Astrocyte (in vitro differentiated cells and primary cell): ENCODE data around the gene TCF7L2. TPM values are rescaled to one million over a fixed set of nuclear protein-coding genes. Genes with fewer than 3 reads are reported as not detected.

Source experiments
- DNase-seq: peaks from one replicate; pipeline ENCODE4 v3.0.0-alpha.2; 2010; ENCODE audit warnings: low read depth
- FAIRE-seq: peaks from 2 replicates; lab custom pipeline; 2011; peaks lifted over from hg19 to GRCh38; lab: Jason Lieb, UNC
- H2AFZ ChIP-seq: 2 replicates; pipeline ENCODE4 v1.6.0; 2012; ENCODE audit warnings: low read depth, low read length, inconsistent platforms
- H3K27ac ChIP-seq: 2 replicates; pipeline ENCODE4 v1.5.1; 2011; ENCODE audit warnings: low read depth, low read length, inconsistent platforms
- H3K27me3 ChIP-seq: 2 replicates; pipeline ENCODE4 v1.6.0; 2011; ENCODE audit warnings: low read length, inconsistent platforms; ENCODE audit not compliant: insufficient read depth
- H3K36me3 ChIP-seq: 2 replicates; pipeline ENCODE4 v1.5.1; 2011; ENCODE audit warnings: low read length, inconsistent platforms; ENCODE audit not compliant: insufficient read depth
- H3K4me1 ChIP-seq: 2 replicates; pipeline ENCODE4 v1.5.1; 2011; ENCODE audit warnings: low read length, inconsistent platforms; ENCODE audit not compliant: insufficient read depth
- H3K4me2 ChIP-seq: 2 replicates; pipeline ENCODE4 v1.6.0; 2012; ENCODE audit warnings: low read length, inconsistent platforms
- H3K4me3 ChIP-seq: 2 replicates; pipeline ENCODE4 v1.5.1; 2011; ENCODE audit warnings: low read depth, mild to moderate bottlenecking, low read length, inconsistent platforms; ENCODE audit not compliant: insufficient read depth
- H3K79me2 ChIP-seq: 2 replicates; pipeline ENCODE4 v1.6.0; 2012; ENCODE audit warnings: mild to moderate bottlenecking, low read length, inconsistent platforms; ENCODE audit not compliant: insufficient read depth
- H3K9ac ChIP-seq: 2 replicates; pipeline ENCODE4 v1.6.0; 2012; ENCODE audit warnings: mild to moderate bottlenecking, low read length, inconsistent platforms
- H3K9me3 ChIP-seq: 2 replicates; pipeline ENCODE4 v1.5.1; 2012; ENCODE audit warnings: low read depth, mild to moderate bottlenecking, low read length, inconsistent platforms; ENCODE audit not compliant: insufficient read depth
- H4K20me1 ChIP-seq: 2 replicates; pipeline ENCODE4 v1.6.0; 2012; ENCODE audit warnings: low read length, inconsistent platforms; ENCODE audit not compliant: insufficient read depth
- H3K27ac Mint-ChIP-seq: one replicate; pipeline ENCODE4 v1.8.0; 2021; ENCODE audit warnings: mild to moderate bottlenecking, mixed read lengths; ENCODE audit not compliant: unreplicated experiment
- H3K27me3 Mint-ChIP-seq: one replicate; pipeline ENCODE4 v1.8.0; 2021; ENCODE audit warnings: low read depth, mixed read lengths; ENCODE audit not compliant: unreplicated experiment
- H3K36me3 Mint-ChIP-seq: one replicate; pipeline ENCODE4 v1.8.0; 2021; ENCODE audit warnings: low read depth, mixed read lengths; ENCODE audit not compliant: unreplicated experiment
- H3K4me1 Mint-ChIP-seq: one replicate; pipeline ENCODE4 v1.8.0; 2021; ENCODE audit warnings: low read depth, mixed read lengths; ENCODE audit not compliant: unreplicated experiment
- H3K4me3 Mint-ChIP-seq: one replicate; pipeline ENCODE4 v1.8.0; 2021; ENCODE audit warnings: mild to moderate bottlenecking, moderate library complexity, mixed read lengths; ENCODE audit not compliant: unreplicated experiment
- H3K9me3 Mint-ChIP-seq: one replicate; pipeline ENCODE4 v1.8.0; 2021; ENCODE audit warnings: mild to moderate bottlenecking, mixed read lengths; ENCODE audit not compliant: unreplicated experiment
- EZH2 ChIP-seq: IDR thresholded peaks from 2 replicates; pipeline ENCODE4 v1.6.1; 2012; ENCODE audit warnings: mild to moderate bottlenecking, low read length, inconsistent platforms; ENCODE audit not compliant: insufficient read depth
- total RNA-seq: library from RNA; stranded (reverse); gene quantifications from 2 replicates; pipeline ENCODE4 v1.2.1, GENCODE V29; 2021
- TF ChIP-seq, protein P1 (sequence below): IDR thresholded peaks from 2 replicates; pipeline ENCODE4 v1.5.1; 2011; ENCODE audit warnings: low read depth, mild to moderate bottlenecking, inconsistent platforms, low read length, moderate library complexity; ENCODE audit not compliant: insufficient read depth

Gene TCF7L2
- total RNA-seq, 1 donor from 2014 or later, result 52.4 TPM

GRCh38 chr10:113175756-113176651, 226.0 kb downstream of the TCF7L2 start:
- H3K4me3 Mint-ChIP-seq, result no peak overlapping the region
- TF ChIP-seq, protein P1, sequence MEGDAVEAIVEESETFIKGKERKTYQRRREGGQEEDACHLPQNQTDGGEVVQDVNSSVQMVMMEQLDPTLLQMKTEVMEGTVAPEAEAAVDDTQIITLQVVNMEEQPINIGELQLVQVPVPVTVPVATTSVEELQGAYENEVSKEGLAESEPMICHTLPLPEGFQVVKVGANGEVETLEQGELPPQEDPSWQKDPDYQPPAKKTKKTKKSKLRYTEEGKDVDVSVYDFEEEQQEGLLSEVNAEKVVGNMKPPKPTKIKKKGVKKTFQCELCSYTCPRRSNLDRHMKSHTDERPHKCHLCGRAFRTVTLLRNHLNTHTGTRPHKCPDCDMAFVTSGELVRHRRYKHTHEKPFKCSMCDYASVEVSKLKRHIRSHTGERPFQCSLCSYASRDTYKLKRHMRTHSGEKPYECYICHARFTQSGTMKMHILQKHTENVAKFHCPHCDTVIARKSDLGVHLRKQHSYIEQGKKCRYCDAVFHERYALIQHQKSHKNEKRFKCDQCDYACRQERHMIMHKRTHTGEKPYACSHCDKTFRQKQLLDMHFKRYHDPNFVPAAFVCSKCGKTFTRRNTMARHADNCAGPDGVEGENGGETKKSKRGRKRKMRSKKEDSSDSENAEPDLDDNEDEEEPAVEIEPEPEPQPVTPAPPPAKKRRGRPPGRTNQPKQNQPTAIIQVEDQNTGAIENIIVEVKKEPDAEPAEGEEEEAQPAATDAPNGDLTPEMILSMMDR, result no peak
- TF ChIP-seq EZH2, result no peak

DNA sequence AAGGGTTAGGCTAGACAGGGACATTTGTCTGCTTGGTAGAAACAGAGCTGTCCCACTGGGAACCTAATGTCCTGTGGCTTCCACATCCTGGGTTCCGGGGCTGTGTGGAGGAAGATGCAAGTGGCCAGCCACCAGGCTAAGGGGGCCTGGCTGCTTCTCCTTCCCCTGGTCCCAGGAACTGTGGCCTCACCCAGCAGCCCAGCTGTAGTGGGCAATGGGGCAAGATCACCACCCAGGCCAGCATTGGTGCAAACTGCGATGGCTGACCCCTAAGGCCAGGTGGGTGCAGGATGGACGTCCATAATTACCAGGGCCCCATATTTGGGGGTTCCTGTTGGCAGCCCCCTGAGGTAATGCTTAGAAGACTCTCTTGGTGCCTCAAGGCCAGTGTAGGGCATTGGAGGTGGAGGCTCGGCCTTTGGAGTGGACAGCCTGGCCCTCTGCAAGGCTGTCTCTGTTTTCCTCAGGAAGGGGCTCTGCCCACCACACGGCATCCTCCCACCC, 226.7 kb downstream of the TCF7L2 start:
- no peak overlapping the region for H3K4me3 Mint-ChIP-seq
- DNase-seq, result no peak
- no peak for FAIRE-seq

More at GRCh38 chr10:113175756-113176651, 226.0 kb downstream of the TCF7L2 start:
- H3K4me2 ChIP-seq, result no peak overlapping the region
- Mint-ChIP-seq H3K4me1 (peaks cover 2% of the 10 kb centered on the region), H3K36me3 (no peaks in the 10 kb centered on the region), H3K9me3 (no peaks in the 10 kb centered on the region), H3K27me3 (peaks cover 5% of the 10 kb centered on the region), H3K27ac (no peak overlapping the region)
- no peak overlapping the region for H2AFZ ChIP-seq
- FAIRE-seq, result no peak
- no peaks in the 10 kb centered on the region for H4K20me1 ChIP-seq
- H3K36me3 ChIP-seq, result no peaks in the 10 kb centered on the region
- no peak overlapping the region for H3K4me3 ChIP-seq
- DNase-seq, result no peak
- H3K79me2 ChIP-seq, result no peaks in the 10 kb centered on the region
- no peaks in the 10 kb centered on the region for H3K4me1 ChIP-seq
- H3K27ac ChIP-seq, result no peak overlapping the region
- H3K27me3 ChIP-seq, result peaks cover 5% of the 10 kb centered on the region
- H3K9me3 ChIP-seq, result no peaks in the 10 kb centered on the region
- H3K9ac ChIP-seq, result no peak overlapping the region

More for the DNA sequence above, 226.7 kb downstream of the TCF7L2 start:
- H3K27me3 ChIP-seq, result peaks cover 5% of the 10 kb centered on the region
- no peaks in the 10 kb centered on the region for H3K36me3 Mint-ChIP-seq
- no peaks in the 10 kb centered on the region for H4K20me1 ChIP-seq
- H3K9ac ChIP-seq, result no peak overlapping the region
- H3K36me3 ChIP-seq, result no peaks in the 10 kb centered on the region
- TF ChIP-seq, protein P1, result no peak
- no peak for TF ChIP-seq EZH2
- no peak overlapping the region for H3K4me3 ChIP-seq
- no peaks in the 10 kb centered on the region for H3K9me3 Mint-ChIP-seq
- no peak overlapping the region for H2AFZ ChIP-seq
- H3K27ac ChIP-seq, result no peak overlapping the region
- H3K4me2 ChIP-seq, result no peak overlapping the region
- H3K27me3 Mint-ChIP-seq, result peaks cover 5% of the 10 kb centered on the region
- H3K9me3 ChIP-seq, result no peaks in the 10 kb centered on the region
- no peaks in the 10 kb centered on the region for H3K4me1 ChIP-seq
- no peaks in the 10 kb centered on the region for H3K79me2 ChIP-seq
- peaks cover 2% of the 10 kb centered on the region for H3K4me1 Mint-ChIP-seq
- H3K27ac Mint-ChIP-seq, result no peak overlapping the region
